Esophagus (tissue), 2 donors: ENCODE data around the gene RPL13. TPM values are rescaled to one million over a fixed set of nuclear protein-coding genes. Genes with fewer than 3 reads are reported as not detected.

Experiments used
- H3K27ac ChIP-seq, 2 donors: one replicate each; pipeline ENCODE4 v1.5.1; 2013; ENCODE audit warnings: low read depth in 2 of 2, mild to moderate bottlenecking in 2 of 2, inconsistent platforms in 1 of 2, low read length in 1 of 2, moderate library complexity in 1 of 2
- H3K27me3 ChIP-seq, 2 donors: one replicate each; pipeline ENCODE4 v1.6.1; 2013; ENCODE audit warnings: low read length in 2 of 2, control low read depth in 1 of 2, mild to moderate bottlenecking in 1 of 2; ENCODE audit not compliant: insufficient read depth in 2 of 2, control insufficient read depth in 1 of 2
- H3K36me3 ChIP-seq, 2 donors: one replicate each; pipeline ENCODE4 v1.6.1; 2013; ENCODE audit warnings: low read length in 1 of 2; ENCODE audit not compliant: control insufficient read depth in 2 of 2, insufficient read depth in 2 of 2
- H3K4me1 ChIP-seq, 2 donors: one replicate each; pipeline ENCODE4 v1.6.1; 2013; ENCODE audit warnings: low read length in 1 of 2; ENCODE audit not compliant: control insufficient read depth in 2 of 2, insufficient read depth in 2 of 2
- H3K4me3 ChIP-seq, 2 donors: one replicate each; pipeline ENCODE4 v1.5.1; 2013; ENCODE audit warnings: low read length in 2 of 2, mild to moderate bottlenecking in 2 of 2, low read depth in 1 of 2, moderate library complexity in 1 of 2
- H3K9me3 ChIP-seq, 2 donors: one replicate each; pipeline ENCODE4 v1.6.1; 2013; ENCODE audit warnings: mild to moderate bottlenecking in 2 of 2, low read depth in 1 of 2, low read length in 1 of 2, moderate library complexity in 1 of 2; ENCODE audit not compliant: control insufficient read depth in 2 of 2, insufficient read depth in 1 of 2
- whole genome bisulfite sequencing, 2 donors: extraction: QIAGEN DNeasy Blood & Tissue Kit; methylation state at CpG; one replicate each; pipeline ENCODE4 v1.1.7; 2013; 5-methylcytosine and 5-hydroxymethylcytosine counted together
- polyA plus RNA-seq, 2 donors: library from polyadenylated mRNA; stranded (reverse); fragments of 200-250 nt; gene quantifications; one replicate each; pipeline ENCODE4 v1.2.3, GENCODE V29; 2013
- donor health status: healthy with polysubstance abuse.
- donor health status: Bipolar disorder and iron deficiency.

Gene RPL13
- polyA plus RNA-seq, 2 donors = 4,316 to 5,851 TPM

DNA sequence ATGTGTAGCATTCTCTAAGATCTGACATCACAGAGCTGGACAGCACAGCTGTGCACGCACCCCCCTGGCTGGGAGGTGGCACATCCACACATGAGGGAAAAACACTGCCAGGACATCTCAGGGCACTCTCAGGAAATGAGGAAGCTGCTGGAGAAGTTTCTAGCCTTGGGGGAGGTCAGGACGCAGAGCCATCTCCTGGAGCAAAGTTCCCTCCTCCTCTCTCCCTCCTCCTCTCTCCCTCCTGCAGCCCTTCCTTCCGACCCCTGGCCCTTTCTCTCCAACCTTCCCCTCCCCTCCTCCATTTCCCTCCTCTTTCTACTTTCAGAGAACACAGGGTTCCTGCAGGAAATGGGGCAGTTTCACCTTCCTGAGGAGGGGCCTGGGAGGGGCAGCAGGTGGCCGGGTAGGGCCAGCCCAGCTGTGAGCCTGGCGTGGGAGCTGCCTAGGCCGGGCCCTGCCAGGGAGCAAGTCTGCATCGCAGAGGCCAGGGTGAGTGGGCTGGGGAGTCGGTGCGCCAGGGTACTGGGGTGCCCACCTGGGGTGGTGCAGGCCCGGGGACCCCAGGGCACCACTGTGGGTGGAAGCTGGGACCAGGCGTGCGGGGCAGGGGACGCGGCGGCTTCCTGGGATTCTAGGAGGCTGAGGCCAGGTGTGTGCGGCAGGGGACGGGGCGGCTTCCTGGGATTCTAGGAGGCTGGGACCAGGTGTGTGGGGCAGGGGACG, 52.9 kb downstream of the RPL13 start, which contains the start of gene DPEP1:
Gene DPEP1 (plus strand): TSS at position 412 of the 723 bp plus-strand sequence. CDS start 16,769 bp downstream, outside the sequence.
- WGBS, 2 donors = 67 to 73% methylated on average over 19 of the region's 19 CpGs
- H3K27ac ChIP-seq = no peak within 1 kb of the TSS
- H3K27me3 ChIP-seq = no peaks in the 10 kb centered on the region
- no peak within 1 kb of the TSS for H3K4me3 ChIP-seq
- H3K9me3 ChIP-seq = peaks cover 0 to 4% of the 10 kb centered on the region in 2 donors
- peaks cover 2 to 3% of the 10 kb centered on the region in 2 donors for H3K4me1 ChIP-seq
- H3K36me3 ChIP-seq = no peaks in the 10 kb centered on the region

- no peaks in the 10 kb centered on the region for H3K27me3 ChIP-seq
- no peak overlapping the region for H3K4me3 ChIP-seq
These were observed 53.5 kb downstream of the RPL13 start for GRCh38 chr16:89613954-89614459.

More at GRCh38 chr16:89613954-89614459, 53.5 kb downstream of the RPL13 start:
- no peak overlapping the region for H3K27ac ChIP-seq
- WGBS, 2 donors = 65 to 91% methylated on average over 22 of the region's 22 CpGs
- peaks cover 0 to 4% of the 10 kb centered on the region in 2 donors for H3K9me3 ChIP-seq
- H3K4me1 ChIP-seq = peaks cover 2 to 3% of the 10 kb centered on the region in 2 donors
- H3K36me3 ChIP-seq = no peaks in the 10 kb centered on the region

Other genes with a start within 250 kb of the RPL13 start
- gene ANKRD11, start 70.1 kb upstream of the RPL13 start, polyA plus RNA-seq = 10 to 100 TPM; 37.1 to 73.5 TPM
- 10 to 100 TPM; 41.9 to 89.3 TPM for gene SPG7, start 52.3 kb upstream of the RPL13 start, polyA plus RNA-seq
- 1 to 10 TPM; 1.5 to 4.5 TPM for gene CPNE7, start 15.1 kb downstream of the RPL13 start, polyA plus RNA-seq
- under 1 TPM in 1 of 2 donors, not detected in 1; 0.05 TPM for gene DPEP1, start 53.0 kb downstream of the RPL13 start, polyA plus RNA-seq
- 10 to 100 TPM; 58.8 to 71.9 TPM for gene CHMP1A, start 97.0 kb downstream of the RPL13 start, polyA plus RNA-seq
- 1 to 10 TPM; 3.5 to 5.4 TPM for gene SPATA33, start 97.2 kb downstream of the RPL13 start, polyA plus RNA-seq
- gene CDK10, start 126.0 kb downstream of the RPL13 start, polyA plus RNA-seq = 10 to 100 TPM; 49.2 to 88.8 TPM
- gene SPATA2L, start 141.0 kb downstream of the RPL13 start, polyA plus RNA-seq = 1 to 10 TPM; 4.8 to 6.5 TPM
- 10 to 100 TPM; 26.4 to 37.5 TPM for gene VPS9D1, start 160.2 kb downstream of the RPL13 start, polyA plus RNA-seq
- 10 to 100 TPM; 23.2 to 42.3 TPM for gene ZNF276, start 160.9 kb downstream of the RPL13 start, polyA plus RNA-seq